HL-60/S4 treated with retinoic acid at 250 ng/mL for 4 days and 3 days (cell line): ENCODE measurements around the gene TPD52L2.

Source experiments
- in situ Hi-C: fragments of 300-500 bp; cut with MboI; formaldehyde crosslinking; loops from 2 replicates; pipeline ENCODE4 v1.7.0; 2022; ENCODE audit warnings: low sequenced_read_pairs

Gene TPD52L2

DNA sequence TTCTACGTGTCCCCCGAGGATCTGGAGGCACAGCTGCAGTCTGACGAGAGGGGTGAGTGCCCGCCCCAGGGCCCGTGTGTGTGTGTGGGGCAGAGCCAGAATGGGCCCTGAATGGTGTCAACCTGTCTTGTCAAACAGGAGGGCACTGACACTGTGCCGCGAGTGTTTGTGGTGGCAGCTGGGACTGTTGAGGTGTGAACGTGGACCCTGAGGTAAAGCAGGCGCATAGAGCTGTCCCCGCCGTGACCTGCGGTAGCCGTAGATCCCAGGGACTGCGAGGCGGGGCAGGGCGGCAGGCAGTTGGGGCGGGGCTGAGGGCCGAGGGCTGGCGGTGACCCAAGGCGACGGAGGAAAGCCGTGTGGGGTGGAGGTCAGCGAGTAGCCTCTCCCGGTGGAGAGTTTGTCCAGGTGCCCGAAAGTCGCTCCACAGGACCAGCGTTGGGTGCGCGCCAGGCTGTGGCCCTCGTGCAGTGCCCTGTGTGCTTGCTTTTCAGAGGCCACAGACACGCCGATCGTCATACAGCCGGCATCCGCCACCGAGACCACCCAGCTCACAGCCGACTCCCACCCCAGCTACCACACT lies 66.0 kb downstream of the TPD52L2 start:
- in situ Hi-C loops = no loop called here

- in situ Hi-C loops = no loop called here
Observed at GRCh38 chr20:63931735-63932134, 66.7 kb downstream of the TPD52L2 start.

DNA sequence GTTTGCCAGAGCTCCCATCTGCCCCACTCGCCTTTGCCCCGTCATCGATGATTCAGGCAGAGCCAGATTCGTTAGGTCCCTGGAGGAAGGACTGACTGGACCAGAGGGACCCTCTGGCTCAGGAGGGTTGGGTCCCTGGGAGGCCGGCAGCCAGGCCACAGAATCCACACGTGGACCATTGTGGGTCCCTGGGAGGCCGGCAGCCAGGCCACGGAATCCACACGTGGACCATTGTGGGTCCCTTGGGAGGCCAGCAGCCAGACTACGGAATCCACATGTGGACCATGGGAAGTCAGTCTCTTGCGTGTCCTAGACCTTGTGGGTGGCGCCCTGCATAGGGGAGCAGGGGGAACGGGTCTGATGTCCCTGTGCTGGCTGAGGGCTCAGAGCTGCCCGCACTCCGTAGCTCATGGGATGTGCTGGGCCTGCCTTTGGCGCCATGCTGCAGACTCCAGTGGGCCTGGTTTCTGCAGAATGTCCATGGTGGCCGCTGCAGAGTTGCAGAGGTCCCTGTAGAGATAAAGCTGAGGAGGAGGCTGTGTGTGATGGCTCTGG lies 67.6 kb downstream of the TPD52L2 start:
- in situ Hi-C loops = no loop called here

DNA sequence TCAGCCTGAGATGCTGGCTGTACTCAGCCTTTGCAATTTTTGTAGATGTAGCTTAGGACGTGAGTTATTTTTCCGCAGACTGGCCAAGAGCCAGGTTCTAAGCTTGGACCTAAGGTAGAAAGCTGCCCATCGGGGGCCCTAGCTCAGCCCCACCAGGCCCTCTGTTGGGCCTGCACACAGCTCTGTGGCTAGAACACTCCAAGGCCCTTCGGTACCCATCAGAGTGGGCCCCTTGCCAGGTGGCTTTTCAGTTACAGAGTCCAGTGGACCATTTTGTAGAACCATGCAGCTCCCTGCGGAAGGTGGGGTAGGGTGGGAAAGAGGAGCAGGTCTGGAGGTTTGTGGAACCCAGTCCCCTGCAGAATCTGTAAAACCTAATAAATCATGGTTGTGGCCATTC lies 68.6 kb downstream of the TPD52L2 start:
- in situ Hi-C loops = no loop called here

GRCh38 chr20:63934271-63935068 lies 69.4 kb downstream of the TPD52L2 start:
- in situ Hi-C loops = no loop called here

- in situ Hi-C loops = no loop called here
Observed at GRCh38 chr20:63935447-63935846, 70.4 kb downstream of the TPD52L2 start.

- in situ Hi-C loops = no loop called here
Observed at GRCh38 chr20:63937596-63937995, 72.5 kb downstream of the TPD52L2 start.

GRCh38 chr20:63939061-63939935 lies 74.2 kb downstream of the TPD52L2 start:
- in situ Hi-C loops = no loop called here

GRCh38 chr20:63940071-63940471 lies 75.0 kb downstream of the TPD52L2 start:
- in situ Hi-C loops = no loop called here

DNA sequence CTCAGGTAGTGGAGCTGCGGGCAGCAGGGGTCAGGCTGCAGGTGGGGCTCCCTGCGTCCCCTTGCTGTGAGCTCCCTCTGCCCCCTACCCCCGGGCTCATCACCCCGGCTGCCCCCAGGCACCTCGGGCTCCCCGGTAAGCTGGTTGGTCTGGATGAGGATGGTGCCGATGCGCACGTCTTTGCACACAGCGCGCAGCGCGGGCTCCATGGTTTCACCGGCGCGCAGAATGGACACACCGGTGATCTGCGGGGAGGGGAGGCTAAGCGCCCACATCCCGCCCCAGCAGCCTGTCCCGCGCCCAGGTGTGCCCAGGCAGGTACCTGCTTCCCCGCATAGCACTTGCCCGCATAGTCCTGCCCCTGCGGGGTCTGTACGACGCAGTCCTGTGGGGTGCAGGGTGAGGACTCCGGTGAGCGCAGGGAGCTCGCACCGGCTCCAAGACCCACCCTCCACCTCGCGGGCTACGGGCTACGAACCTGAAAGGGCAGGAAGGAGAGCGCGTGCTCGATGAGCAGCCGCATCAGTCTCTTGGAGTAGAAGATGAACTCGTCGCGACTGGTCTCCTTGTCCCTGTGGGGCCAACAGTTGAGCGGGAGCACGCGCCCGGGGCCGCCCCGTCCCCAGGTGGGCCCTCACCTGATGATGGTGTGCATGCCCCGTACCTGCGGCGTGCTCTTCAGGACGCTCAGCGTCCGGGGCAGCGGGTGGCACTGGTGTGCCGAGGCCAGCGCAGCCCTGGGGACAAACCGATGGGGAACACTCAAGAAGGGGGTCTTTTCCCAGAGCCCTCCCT lies 75.6 kb downstream of the TPD52L2 start:
- in situ Hi-C loops = no loop called here
